C4-2B (cell line): ENCODE data around the gene LRP4.

Experiments used
- ZFX ChIP-seq: fragments of 450-650 bp; IDR thresholded peaks from 2 replicates; pipeline ENCODE4 v1.6.1; 2017
- TF ChIP-seq, protein P1 (sequence below): fragments of 450-650 bp; conservative IDR thresholded peaks from 2 replicates; pipeline ENCODE4 v1.5.1; 2017; ENCODE audit warnings: mild to moderate bottlenecking

DNA sequence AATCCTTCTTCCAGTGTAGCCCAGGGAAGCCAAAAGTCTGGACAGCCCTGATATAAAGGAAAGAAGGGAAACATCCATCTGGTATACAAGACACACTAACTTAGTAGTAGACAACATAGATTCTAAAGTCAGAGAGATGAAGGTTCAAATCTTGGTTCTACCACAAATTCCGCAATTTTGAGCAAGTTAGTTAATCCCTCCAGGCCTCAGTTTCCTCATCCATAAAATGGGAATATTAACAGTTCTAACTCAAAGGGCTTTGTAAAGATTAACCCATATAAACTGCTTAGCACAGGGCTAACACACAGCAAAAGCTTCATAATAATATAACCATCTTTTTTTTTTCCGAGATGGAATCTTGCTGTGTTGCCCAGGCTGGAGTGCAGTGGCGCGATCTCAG is 10.7 kb downstream of the LRP4 start:
- TF ChIP-seq, protein P1, sequence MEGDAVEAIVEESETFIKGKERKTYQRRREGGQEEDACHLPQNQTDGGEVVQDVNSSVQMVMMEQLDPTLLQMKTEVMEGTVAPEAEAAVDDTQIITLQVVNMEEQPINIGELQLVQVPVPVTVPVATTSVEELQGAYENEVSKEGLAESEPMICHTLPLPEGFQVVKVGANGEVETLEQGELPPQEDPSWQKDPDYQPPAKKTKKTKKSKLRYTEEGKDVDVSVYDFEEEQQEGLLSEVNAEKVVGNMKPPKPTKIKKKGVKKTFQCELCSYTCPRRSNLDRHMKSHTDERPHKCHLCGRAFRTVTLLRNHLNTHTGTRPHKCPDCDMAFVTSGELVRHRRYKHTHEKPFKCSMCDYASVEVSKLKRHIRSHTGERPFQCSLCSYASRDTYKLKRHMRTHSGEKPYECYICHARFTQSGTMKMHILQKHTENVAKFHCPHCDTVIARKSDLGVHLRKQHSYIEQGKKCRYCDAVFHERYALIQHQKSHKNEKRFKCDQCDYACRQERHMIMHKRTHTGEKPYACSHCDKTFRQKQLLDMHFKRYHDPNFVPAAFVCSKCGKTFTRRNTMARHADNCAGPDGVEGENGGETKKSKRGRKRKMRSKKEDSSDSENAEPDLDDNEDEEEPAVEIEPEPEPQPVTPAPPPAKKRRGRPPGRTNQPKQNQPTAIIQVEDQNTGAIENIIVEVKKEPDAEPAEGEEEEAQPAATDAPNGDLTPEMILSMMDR, result no peak
- no peak for TF ChIP-seq ZFX
